OCI-LY1 (cell line): ENCODE data around the gene MACROD1.

Experiments used
- H2AFZ ChIP-seq: fragments of 200-600 bp; sonication (generic), shearing (Covaris generic); 2 replicates; pipeline ENCODE4 v1.6.0; 2014; ENCODE audit warnings: antibody characterized with exemption, mild to moderate bottlenecking, low read length
- H3F3A ChIP-seq: fragments of 200-600 bp; sonication (generic), shearing (Covaris generic); 2 replicates; pipeline ENCODE4 v1.6.0; 2014; ENCODE audit warnings: mild to moderate bottlenecking, antibody characterized with exemption, low read length, moderate library complexity; ENCODE audit not compliant: insufficient read depth
- H3K27ac ChIP-seq: fragments of 200-600 bp; sonication (generic); 2 replicates; pipeline ENCODE4 v1.5.1; 2014; ENCODE audit warnings: low read length, mixed run types, mild to moderate bottlenecking, low read depth; ENCODE audit not compliant: poor library complexity, severe bottlenecking
- H3K27me3 ChIP-seq: fragments of 200-600 bp; sonication (generic); 2 replicates; pipeline ENCODE4 v1.6.0; 2014; ENCODE audit warnings: antibody characterized with exemption, mild to moderate bottlenecking, low read length, moderate library complexity; ENCODE audit not compliant: insufficient read depth
- H3K36me3 ChIP-seq: fragments of 200-600 bp; sonication (generic); 2 replicates; pipeline ENCODE4 v1.6.1; 2014; ENCODE audit warnings: mild to moderate bottlenecking, antibody characterized with exemption, low read length, moderate library complexity, mixed read lengths; ENCODE audit not compliant: insufficient read depth
- H3K4me1 ChIP-seq: fragments of 200-600 bp; sonication (generic); 2 replicates; pipeline ENCODE4 v1.5.1; 2014; ENCODE audit warnings: mild to moderate bottlenecking, low read length, moderate library complexity; ENCODE audit not compliant: insufficient read depth, severe bottlenecking
- H3K4me2 ChIP-seq: fragments of 200-600 bp; sonication (generic), shearing (Covaris generic); 2 replicates; pipeline ENCODE4 v1.6.1; 2014; ENCODE audit warnings: low read length
- H3K4me3 ChIP-seq: fragments of 200-600 bp; sonication (generic); 2 replicates; pipeline ENCODE4 v1.5.1; 2014; ENCODE audit warnings: low read length, low read depth, mild to moderate bottlenecking, mixed read lengths; ENCODE audit not compliant: poor library complexity, severe bottlenecking
- H3K79me2 ChIP-seq: fragments of 200-600 bp; shearing (Covaris generic); 2 replicates; pipeline ENCODE4 v1.6.1; 2016; ENCODE audit warnings: mixed run types, low read length, mixed read lengths; ENCODE audit not compliant: insufficient read depth
- H3K9ac ChIP-seq: fragments of 200-600 bp; sonication (generic), shearing (Covaris generic); 2 replicates; pipeline ENCODE4 v1.6.1; 2014; ENCODE audit warnings: mild to moderate bottlenecking, low read length, mixed read lengths
- H3K9me2 ChIP-seq: fragments of 200-600 bp; sonication (generic), shearing (Covaris generic); 2 replicates; pipeline ENCODE4 v1.6.1; 2014; ENCODE audit warnings: low read depth, mild to moderate bottlenecking, low read length, mixed read lengths
- H3K9me3 ChIP-seq: fragments of 200-600 bp; shearing (Covaris generic); 2 replicates; pipeline ENCODE4 v1.6.1; 2014; ENCODE audit warnings: low read length, mixed read lengths
- H4K20me1 ChIP-seq: fragments of 200-600 bp; sonication (generic), shearing (Covaris generic); 2 replicates; pipeline ENCODE4 v1.6.0; 2016; ENCODE audit warnings: mild to moderate bottlenecking, low read length; ENCODE audit not compliant: insufficient read depth
- EZH2 ChIP-seq: fragments of 200-600 bp; sonication (generic), shearing (Covaris generic); IDR thresholded peaks from 2 replicates; pipeline ENCODE4 v1.8.0; 2017; ENCODE audit warnings: borderline replicate concordance, mixed run types, mild to moderate bottlenecking, antibody characterized with exemption, low read length, moderate library complexity, mixed read lengths
- TF ChIP-seq, protein P1 (sequence below): fragments of 200-600 bp; sonication (generic), shearing (Covaris generic); IDR thresholded peaks from 2 replicates; pipeline ENCODE4 v1.5.1; 2017; ENCODE audit warnings: mild to moderate bottlenecking, antibody characterized with exemption, low read length, moderate library complexity, mixed read lengths

Gene MACROD1

DNA sequence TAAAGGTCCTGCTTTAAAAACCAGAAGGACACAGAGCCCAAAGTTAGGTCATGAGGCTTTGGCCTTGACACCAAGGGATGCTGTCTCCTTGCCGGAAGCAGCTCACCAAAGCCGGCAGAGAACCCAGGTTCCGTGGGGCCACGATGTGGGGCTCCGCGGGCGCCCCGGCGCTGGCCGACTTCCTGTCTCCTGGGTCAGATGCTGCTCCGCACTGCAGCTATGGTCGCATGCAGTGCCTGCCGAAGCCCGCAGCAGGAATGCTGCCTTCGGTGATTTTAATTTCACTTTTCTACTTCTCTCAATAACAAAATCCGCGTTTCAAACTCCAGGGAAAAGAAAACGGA, 180.1 kb downstream of the MACROD1 start:
- no peak for TF ChIP-seq EZH2
- TF ChIP-seq, protein P1, sequence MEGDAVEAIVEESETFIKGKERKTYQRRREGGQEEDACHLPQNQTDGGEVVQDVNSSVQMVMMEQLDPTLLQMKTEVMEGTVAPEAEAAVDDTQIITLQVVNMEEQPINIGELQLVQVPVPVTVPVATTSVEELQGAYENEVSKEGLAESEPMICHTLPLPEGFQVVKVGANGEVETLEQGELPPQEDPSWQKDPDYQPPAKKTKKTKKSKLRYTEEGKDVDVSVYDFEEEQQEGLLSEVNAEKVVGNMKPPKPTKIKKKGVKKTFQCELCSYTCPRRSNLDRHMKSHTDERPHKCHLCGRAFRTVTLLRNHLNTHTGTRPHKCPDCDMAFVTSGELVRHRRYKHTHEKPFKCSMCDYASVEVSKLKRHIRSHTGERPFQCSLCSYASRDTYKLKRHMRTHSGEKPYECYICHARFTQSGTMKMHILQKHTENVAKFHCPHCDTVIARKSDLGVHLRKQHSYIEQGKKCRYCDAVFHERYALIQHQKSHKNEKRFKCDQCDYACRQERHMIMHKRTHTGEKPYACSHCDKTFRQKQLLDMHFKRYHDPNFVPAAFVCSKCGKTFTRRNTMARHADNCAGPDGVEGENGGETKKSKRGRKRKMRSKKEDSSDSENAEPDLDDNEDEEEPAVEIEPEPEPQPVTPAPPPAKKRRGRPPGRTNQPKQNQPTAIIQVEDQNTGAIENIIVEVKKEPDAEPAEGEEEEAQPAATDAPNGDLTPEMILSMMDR, result no peak
- H3K27ac ChIP-seq, result peak overlapping the region; percentile 61
- H3K9ac ChIP-seq, result peak overlapping the region; percentile 98
- H3K79me2 ChIP-seq, result 0 out of 2 replicates have a peak, but pooled peaks cover 10% of the 10 kb centered on the region
- H3K4me1 ChIP-seq, result peaks cover 38% of the 10 kb centered on the region
- peaks cover 23% of the 10 kb centered on the region for H3K36me3 ChIP-seq
- no peaks in the 10 kb centered on the region for H3K9me3 ChIP-seq
- H4K20me1 ChIP-seq, result no peaks in the 10 kb centered on the region
- H3F3A ChIP-seq, result no peaks in the 10 kb centered on the region
- H3K4me3 ChIP-seq, result peak overlapping the region; percentile 97
- peak overlapping the region; percentile 93 for H3K4me2 ChIP-seq
- H3K27me3 ChIP-seq, result no peaks in the 10 kb centered on the region
- peak overlapping the region; percentile 5; the same call in 1 of the 2 replicates for H2AFZ ChIP-seq
- H3K9me2 ChIP-seq, result no peaks in the 10 kb centered on the region

DNA sequence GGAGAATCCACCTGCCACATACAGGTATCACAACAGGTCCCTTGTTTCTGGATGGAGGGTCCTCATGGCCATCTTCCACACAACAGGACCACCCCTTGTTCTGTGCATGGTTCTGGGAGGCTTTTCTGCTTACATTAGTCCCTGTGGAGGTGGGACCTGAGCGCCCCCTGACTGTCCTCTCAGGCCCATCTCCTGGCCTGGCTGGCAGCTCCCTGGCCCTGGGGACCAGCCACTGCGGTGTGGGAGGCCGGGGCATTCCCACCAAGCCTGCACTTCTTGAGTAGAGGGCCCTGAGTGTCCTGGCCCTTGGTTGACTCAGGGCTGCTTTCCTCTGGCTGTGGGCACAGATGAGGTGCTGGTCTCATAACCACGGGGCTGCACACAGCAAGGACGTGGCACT, 186.5 kb downstream of the MACROD1 start:
- H3K36me3 ChIP-seq, result peaks cover 3% of the 10 kb centered on the region; the same call in 1 of the 2 replicates
- no peak overlapping the region for H3K4me2 ChIP-seq
- peaks cover 32% of the 10 kb centered on the region for H3K4me1 ChIP-seq
- no peaks in the 10 kb centered on the region for H3K9me3 ChIP-seq
- H4K20me1 ChIP-seq, result no peaks in the 10 kb centered on the region
- no peak overlapping the region for H3K27ac ChIP-seq
- no peak overlapping the region for H2AFZ ChIP-seq
- no peak for TF ChIP-seq EZH2
- TF ChIP-seq, protein P1, result no peak
- H3K27me3 ChIP-seq, result no peaks in the 10 kb centered on the region
- no peaks in the 10 kb centered on the region for H3F3A ChIP-seq
- peaks cover 11% of the 10 kb centered on the region; the same call in 1 of the 2 replicates for H3K79me2 ChIP-seq
- H3K9ac ChIP-seq, result no peak overlapping the region
- H3K9me2 ChIP-seq, result no peaks in the 10 kb centered on the region
- H3K4me3 ChIP-seq, result no peak overlapping the region

DNA sequence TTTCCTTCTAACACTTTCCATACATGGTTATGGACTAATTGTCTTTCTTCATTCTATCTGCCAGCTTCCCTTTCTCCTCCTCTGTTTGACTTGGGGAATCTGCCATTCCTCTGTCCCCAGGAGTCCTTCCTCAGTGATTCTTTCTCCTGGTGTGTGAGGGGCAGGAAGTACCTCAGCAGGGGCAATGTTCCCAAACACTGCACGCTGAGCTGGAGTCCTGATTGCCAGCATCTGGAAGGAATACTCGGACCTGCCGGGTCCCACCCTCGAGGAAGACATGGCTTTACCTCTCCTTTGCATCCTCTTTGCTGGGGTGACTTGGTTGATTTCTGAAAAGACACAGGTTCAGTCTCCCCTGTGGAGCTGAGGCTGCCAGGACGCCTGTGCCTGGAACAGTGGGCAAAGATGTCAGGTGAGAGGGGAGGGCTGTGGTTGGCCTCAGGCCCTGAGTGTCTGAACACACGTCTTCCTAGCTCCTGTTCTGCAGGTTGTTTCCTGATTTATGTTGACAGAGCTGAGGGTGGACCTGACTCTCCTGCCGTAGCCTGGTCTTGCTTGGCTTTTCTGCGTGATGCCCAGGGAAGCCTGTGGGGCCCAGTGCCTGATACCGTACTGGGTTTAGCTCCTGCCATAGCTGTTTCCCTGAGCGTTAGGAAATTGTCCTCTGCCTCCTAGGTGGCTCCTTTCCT, 187.2 kb downstream of the MACROD1 start:
- Histone ChIP-seq H2AFZ (no peak overlapping the region), H3K4me3 (no peak overlapping the region), H3K9me2 (no peaks in the 10 kb centered on the region), H3K36me3 (peaks cover 3% of the 10 kb centered on the region; the same call in 1 of the 2 replicates), H3K9me3 (no peaks in the 10 kb centered on the region), H3F3A (no peaks in the 10 kb centered on the region), H3K79me2 (peaks cover 11% of the 10 kb centered on the region; the same call in 1 of the 2 replicates), H3K4me2 (no peak overlapping the region), H3K27me3 (no peaks in the 10 kb centered on the region), H3K9ac (no peak overlapping the region), H4K20me1 (no peaks in the 10 kb centered on the region), H3K27ac (no peak overlapping the region), H3K4me1 (peaks cover 32% of the 10 kb centered on the region)
- TF ChIP-seq EZH2, result no peak
- TF ChIP-seq, protein P1, result no peak
